A673 (cell line): Measurements from ENCODE around the gene NCAPD2. TPM values are rescaled to one million over a fixed set of nuclear protein-coding genes. Genes with fewer than 3 reads are reported as not detected.

Experiments used
- BruUV-seq: library from RNA; stranded (reverse); fragments of 400-500 nt; replicated peaks from 2 replicates; lab custom pipeline; 2021; lab: Mats Ljungman, UMichigan
- CTCF ChIA-PET: fragments of 300-600 bp; sonication (Branson Sonifier 250); formaldehyde crosslinking; loops from one replicate; lab custom pipeline; 2022; ENCODE audit warnings: antibody characterized with exemption; lab: Charles Lee
- POLR2A ChIA-PET: fragments of 300-600 bp; sonication (Branson Sonifier 250); formaldehyde crosslinking; loops from one replicate; lab custom pipeline; 2022; ENCODE audit warnings: antibody characterized with exemption; ENCODE audit not compliant: low non-redundant PET; lab: Charles Lee
- DNase-seq: peaks from one replicate; pipeline ENCODE4 v3.0.0-alpha.2; 2015; ENCODE audit warnings: low spot score
- H3K27ac ChIP-seq: fragments of 200-600 bp; sonication (generic); 2 replicates; pipeline ENCODE4 v1.5.1; 2016; ENCODE audit warnings: mixed run types, low read depth, mild to moderate bottlenecking, mixed read lengths, antibody characterized with exemption, low read length; ENCODE audit not compliant: poor library complexity, severe bottlenecking
- H3K27me3 ChIP-seq: fragments of 200-600 bp; sonication (generic); replicated peaks from 2 replicates; pipeline ENCODE4 v1.6.1; 2017; ENCODE audit warnings: mixed run types, low read depth, mild to moderate bottlenecking, mixed read lengths, antibody characterized with exemption, low read length; ENCODE audit not compliant: insufficient read depth, poor library complexity
- H3K36me3 ChIP-seq: fragments of 200-600 bp; sonication (generic); 2 replicates; pipeline ENCODE4 v1.6.1; 2016; ENCODE audit warnings: mixed run types, mild to moderate bottlenecking, mixed read lengths, antibody characterized with exemption, low read length; ENCODE audit not compliant: insufficient read depth, poor library complexity, severe bottlenecking
- H3K4me1 ChIP-seq: fragments of 200-600 bp; sonication (generic); 2 replicates; pipeline ENCODE4 v1.6.1; 2017; ENCODE audit warnings: mixed run types, mild to moderate bottlenecking, mixed read lengths, antibody characterized with exemption, low read length; ENCODE audit not compliant: insufficient read depth, poor library complexity, severe bottlenecking
- H3K4me3 ChIP-seq: fragments of 200-600 bp; sonication (generic); 2 replicates; pipeline ENCODE4 v1.5.1; 2016; ENCODE audit warnings: low read depth, mixed run types, mild to moderate bottlenecking, mixed read lengths, low read length; ENCODE audit not compliant: poor library complexity, severe bottlenecking
- H3K9me3 ChIP-seq: fragments of 200-600 bp; sonication (generic); 2 replicates; pipeline ENCODE4 v1.6.1; 2016; ENCODE audit warnings: mixed run types, low read depth, mild to moderate bottlenecking, mixed read lengths, antibody characterized with exemption, low read length; ENCODE audit not compliant: poor library complexity, severe bottlenecking
- CTCF ChIP-seq: fragments of 300-800, 200-600 bp; sonication (generic); conservative IDR thresholded peaks from 2 replicates; pipeline ENCODE4 v1.5.1; 2017; ENCODE audit warnings: low read depth, mild to moderate bottlenecking, antibody characterized with exemption, low read length, moderate library complexity, mixed read lengths
- EZH2 ChIP-seq: fragments of 200-600 bp; sonication (generic); IDR thresholded peaks from 2 replicates; pipeline ENCODE4 v1.6.1; 2017; ENCODE audit warnings: borderline replicate concordance, low read depth, mild to moderate bottlenecking, mixed read lengths, antibody characterized with exemption, low read length; ENCODE audit not compliant: poor library complexity, severe bottlenecking
- intact Hi-C: fragments of 100-400 bp; cut with micrococcal nuclease; formaldehyde crosslinking; loops from one replicate; pipeline ENCODE4 v1.10.0; 2022; ENCODE audit not compliant: unreplicated experiment
- total RNA-seq: library from RNA; stranded (reverse); gene quantifications from 2 replicates; pipeline ENCODE4 v1.2.3, GENCODE V29; 2021

The NCAPD2 gene
- total RNA-seq, 1 experiment from 2014 or later, result 125 TPM

GRCh38 chr12:6567112-6567670, 73.3 kb downstream of the NCAPD2 start:
- POLR2A ChIA-PET, result interaction anchor here (0.6 kb wide), 1 partner anchor 46 kb away, joined by 4 read pairs; no protein-coding TSS in a partner anchor
- Histone ChIP-seq H3K36me3 (peaks cover 74% of the 10 kb centered on the region), H3K27me3 (no peaks in the 10 kb centered on the region), H3K9me3 (no peaks in the 10 kb centered on the region), H3K4me1 (peaks cover 10% of the 10 kb centered on the region), H3K4me3 (peak overlapping the region; percentile 75), H3K27ac (peak overlapping the region; percentile 81)
- CTCF ChIA-PET, result interaction anchor here (1.3 kb wide), 1 partner anchor 29 kb away, joined by 3 read pairs; no protein-coding TSS in a partner anchor
- intact Hi-C loops, result loop anchor here (1.0 kb wide), 1 partner anchor 11 kb away; the partner anchor contains the start of gene IFFO1
- DNase-seq, result no peak
- no TSS peak for BruUV-seq
- TF ChIP-seq EZH2, result no peak
- TF ChIP-seq CTCF, result no peak

- intact Hi-C loops, result no loop called here
- Histone ChIP-seq H3K36me3 (peaks cover 74% of the 10 kb centered on the region), H3K27me3 (no peaks in the 10 kb centered on the region), H3K4me3 (peak overlapping the region; percentile 75), H3K4me1 (peaks cover 10% of the 10 kb centered on the region), H3K27ac (no peak overlapping the region), H3K9me3 (no peaks in the 10 kb centered on the region)
- no peak for DNase-seq
- BruUV-seq, result no TSS peak
- ChIA-PET CTCF (no interaction called here), POLR2A (no interaction called here)
- no peak for TF ChIP-seq CTCF
- TF ChIP-seq EZH2, result no peak
Observed at GRCh38 chr12:6569312-6569711, 75.4 kb downstream of the NCAPD2 start.

GRCh38 chr12:6569786-6570185, 75.9 kb downstream of the NCAPD2 start:
- Histone ChIP-seq H3K36me3 (peaks cover 74% of the 10 kb centered on the region), H3K9me3 (no peaks in the 10 kb centered on the region), H3K4me1 (peaks cover 10% of the 10 kb centered on the region), H3K27me3 (no peaks in the 10 kb centered on the region), H3K27ac (no peak overlapping the region), H3K4me3 (no peak overlapping the region)
- ChIA-PET POLR2A (no interaction called here), CTCF (interaction anchor here (0.6 to 0.9 kb wide), 4 partner anchors 10 to 365 kb away, joined by 3 to 8 read pairs (median 3); no protein-coding TSS in a partner anchor)
- DNase-seq, result no peak
- intact Hi-C loops, result no loop called here
- TF ChIP-seq CTCF, result no peak
- TF ChIP-seq EZH2, result no peak
- no TSS peak for BruUV-seq
